ENCODE results near the gene FLT4.

The FLT4 gene

GRCh38 chr5:180618829-180619562 is 30.4 kb downstream of the FLT4 start:
- Histone ChIP-seq H3K27me3 (peaks cover 21% of the 10 kb centered on the region), H3K27ac (no peak overlapping the region), H3K36me3 (no peaks in the 10 kb centered on the region), H3K9me3 (no peaks in the 10 kb centered on the region), H3K4me1 (ENCODE audit: control insufficient read depth in 1 of 2, insufficient read depth in 1 of 2, low read depth in 1 of 2, low read length in 1 of 2) (peaks cover 4 to 5% of the 10 kb centered on the region in 2 experiments), H3K4me3 (ENCODE audit: low read depth in 1 of 2, low read length in 1 of 2) (no peak overlapping the region)
- no peak for TF ChIP-seq CTCF (IDR thresholded peaks at IDR 0.05)

DNA sequence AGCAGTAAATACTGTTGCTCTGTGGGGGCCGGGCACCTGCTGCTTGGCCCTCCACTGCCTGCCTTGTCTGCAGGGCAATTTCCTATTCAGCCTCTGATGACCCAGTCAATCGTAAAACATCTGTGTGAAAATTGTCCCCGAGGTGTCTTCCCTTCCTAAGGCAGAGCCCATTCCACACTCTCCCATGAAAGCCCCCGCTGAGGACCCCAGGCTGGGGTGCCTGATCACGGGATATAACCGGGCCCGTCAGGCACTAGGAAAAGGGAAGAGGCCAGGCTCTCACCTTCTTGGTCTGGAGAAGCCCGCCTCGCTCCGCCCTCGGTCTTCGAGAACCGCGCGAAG is 30.9 kb downstream of the FLT4 start:
- Histone ChIP-seq H3K4me3 (ENCODE audit: low read depth in 1 of 2, low read length in 1 of 2) (no peak overlapping the region), H3K36me3 (no peaks in the 10 kb centered on the region), H3K27me3 (peaks cover 21% of the 10 kb centered on the region), H3K9me3 (no peaks in the 10 kb centered on the region), H3K27ac (no peak overlapping the region), H3K4me1 (ENCODE audit: control insufficient read depth in 1 of 2, insufficient read depth in 1 of 2, low read depth in 1 of 2, low read length in 1 of 2) (peaks cover 4 to 5% of the 10 kb centered on the region in 2 experiments)
- no peak for TF ChIP-seq CTCF (IDR thresholded peaks at IDR 0.05)

DNA sequence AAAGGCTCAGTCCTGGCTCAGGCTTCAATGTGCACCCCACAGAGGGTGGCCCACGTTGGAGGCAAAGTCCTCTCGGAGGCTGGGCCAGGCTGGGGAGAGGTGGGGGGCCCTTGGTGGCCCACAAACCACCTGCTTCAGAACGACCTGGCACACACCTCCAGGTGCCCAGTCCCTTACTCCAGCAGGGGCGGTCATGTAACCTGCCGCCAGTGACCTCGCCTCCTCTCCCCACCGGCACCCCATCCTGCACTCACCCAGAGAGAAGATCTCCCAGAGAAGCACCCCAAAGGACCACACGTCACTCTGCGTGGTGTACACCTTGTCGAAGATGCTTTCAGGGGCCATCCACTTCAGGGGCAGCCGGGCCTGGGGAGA is 35.6 kb downstream of the FLT4 start:
- no peak overlapping the region for H3K27ac ChIP-seq
- no peaks in the 10 kb centered on the region for H3K4me1 ChIP-seq (ENCODE audit: control insufficient read depth in 1 of 2, insufficient read depth in 1 of 2, low read depth in 1 of 2, low read length in 1 of 2)
- H3K27me3 ChIP-seq: peaks cover 7% of the 10 kb centered on the region
- no peaks in the 10 kb centered on the region for H3K9me3 ChIP-seq
- no peak overlapping the region for H3K4me3 ChIP-seq (ENCODE audit: low read depth in 1 of 2, low read length in 1 of 2)
- no peaks in the 10 kb centered on the region for H3K36me3 ChIP-seq
- no peak for TF ChIP-seq CTCF (IDR thresholded peaks at IDR 0.05)

- Histone ChIP-seq H3K27ac (no peak overlapping the region), H3K4me3 (ENCODE audit: low read depth in 1 of 2, low read length in 1 of 2) (no peak overlapping the region), H3K4me1 (ENCODE audit: control insufficient read depth in 1 of 2, insufficient read depth in 1 of 2, low read depth in 1 of 2, low read length in 1 of 2) (no peaks in the 10 kb centered on the region)
Measured at GRCh38 chr5:180613188-180613813, 36.1 kb downstream of the FLT4 start.

GRCh38 chr5:180612683-180613082 is 36.7 kb downstream of the FLT4 start:
- Histone ChIP-seq H3K27me3 (no peaks in the 10 kb centered on the region), H3K36me3 (no peaks in the 10 kb centered on the region), H3K9me3 (no peaks in the 10 kb centered on the region), H3K4me3 (ENCODE audit: low read depth in 1 of 2, low read length in 1 of 2) (no peak overlapping the region), H3K27ac (no peak overlapping the region), H3K4me1 (ENCODE audit: control insufficient read depth in 1 of 2, insufficient read depth in 1 of 2, low read depth in 1 of 2, low read length in 1 of 2) (no peaks in the 10 kb centered on the region)
- no peak for TF ChIP-seq CTCF (IDR thresholded peaks at IDR 0.05)

More at GRCh38 chr5:180613188-180613813, 36.1 kb downstream of the FLT4 start:
- no peak for TF ChIP-seq CTCF (IDR thresholded peaks at IDR 0.05)
- H3K36me3 ChIP-seq: no peaks in the 10 kb centered on the region
- H3K9me3 ChIP-seq: no peaks in the 10 kb centered on the region
- H3K27me3 ChIP-seq: peaks cover 2% of the 10 kb centered on the region
